GM19351 (cell line): Measurements from ENCODE around the gene PTPRN2.

ENCODE experiments used
- ATAC-seq: cut with Tn5 transposase; IDR thresholded peaks from one replicate; pipeline ENCODE4 v1.9.1; 2021; ENCODE audit warnings: mild to moderate bottlenecking, moderate library complexity; ENCODE audit not compliant: unreplicated experiment

Gene PTPRN2

GRCh38 chr7:158113321-158114025 lies 474.1 kb downstream of the PTPRN2 start:
- no peak for ATAC-seq

- no peak for ATAC-seq
Observed at GRCh38 chr7:158112571-158113320, 474.9 kb downstream of the PTPRN2 start.

GRCh38 chr7:158111906-158112570 lies 475.6 kb downstream of the PTPRN2 start:
- ATAC-seq: no peak

GRCh38 chr7:158111049-158111751 lies 476.4 kb downstream of the PTPRN2 start:
- no peak for ATAC-seq

GRCh38 chr7:158110661-158111048 lies 477.0 kb downstream of the PTPRN2 start:
- no peak for ATAC-seq

GRCh38 chr7:158110034-158110590 lies 477.5 kb downstream of the PTPRN2 start:
- no peak for ATAC-seq

GRCh38 chr7:158109364-158110033 lies 478.1 kb downstream of the PTPRN2 start:
- ATAC-seq: no peak

GRCh38 chr7:158108646-158109293 lies 478.9 kb downstream of the PTPRN2 start:
- ATAC-seq: no peak

- no peak for ATAC-seq
Observed at GRCh38 chr7:158107806-158108205, 479.8 kb downstream of the PTPRN2 start.

GRCh38 chr7:158106272-158106671 lies 481.4 kb downstream of the PTPRN2 start:
- no peak for ATAC-seq

GRCh38 chr7:158103378-158103777 lies 484.2 kb downstream of the PTPRN2 start:
- ATAC-seq: no peak

GRCh38 chr7:158102897-158103296 lies 484.7 kb downstream of the PTPRN2 start:
- no peak for ATAC-seq

- ATAC-seq: no peak
Observed at GRCh38 chr7:158101821-158102450, 485.7 kb downstream of the PTPRN2 start.

- ATAC-seq: no peak
Observed at GRCh38 chr7:158098125-158099030, 489.2 kb downstream of the PTPRN2 start.

- no peak for ATAC-seq
Observed at GRCh38 chr7:158097453-158098124, 490.0 kb downstream of the PTPRN2 start.

GRCh38 chr7:158097106-158097452 lies 490.5 kb downstream of the PTPRN2 start:
- no peak for ATAC-seq

GRCh38 chr7:158096582-158096981 lies 491.0 kb downstream of the PTPRN2 start:
- ATAC-seq: no peak

GRCh38 chr7:158094671-158095226 lies 492.9 kb downstream of the PTPRN2 start:
- no peak for ATAC-seq
